ENCODE measurements around the gene GINS1. TPM values are rescaled to one million over a fixed set of nuclear protein-coding genes. Genes with fewer than 3 reads are reported as not detected.

GINS1 gene
- total RNA-seq, 1 experiment from 2014 or later: 36.0 TPM

GRCh38 chr20:25378884-25379733 is 28.4 kb upstream of the GINS1 start:
- ChIA-PET POLR2A (interaction anchor here (0.6 kb wide), 1 partner anchor 35 kb away, joined by 6 read pairs; no protein-coding TSS in a partner anchor), CTCF (interaction anchor here (0.6 kb wide), 1 partner anchor 23 kb away, joined by 3 read pairs; no protein-coding TSS in a partner anchor)
- BruUV-seq (replicated peaks): no TSS peak
- in situ Hi-C loops (cut with HindIII; ENCODE audit: low pct_unique_long_range_greater_than_20kb, low sequenced_read_pairs): no loop called here
- DNase-seq (ENCODE audit: low read depth, low spot score) (no peak), ATAC-seq (no peak)
- Histone ChIP-seq H3K4me3 (ENCODE audit: low read depth in 2 of 2, low read length in 2 of 2) (no peak overlapping the region), H3K4me1 (ENCODE audit: control insufficient read depth, insufficient read depth, low read length) (peaks cover 9% of the 10 kb centered on the region), H3K27me3 (ENCODE audit: control insufficient read depth, insufficient read depth, low read length) (no peaks in the 10 kb centered on the region), H3K36me3 (ENCODE audit: control insufficient read depth, insufficient read depth, low read length) (no peaks in the 10 kb centered on the region), H3K9me3 (ENCODE audit: control insufficient read depth, insufficient read depth, low read depth, low read length) (no peaks in the 10 kb centered on the region), H3K27ac (ENCODE audit: low read length) (no peak overlapping the region)
- TF ChIP-seq CTCF (IDR thresholded peaks at IDR 0.05) (no peak), SIN3A (IDR thresholded peaks at IDR 0.05; ENCODE audit: borderline replicate concordance, insufficient read depth, low read depth, low read length) (no peak), REST (IDR thresholded peaks at IDR 0.05; ENCODE audit: insufficient read depth in 1 of 2, low read depth in 2 of 2, low read length in 1 of 2) (no peak), TCF7L2 (IDR thresholded peaks at IDR 0.05; ENCODE audit: low read depth, low read length) (no peak), POLR2AphosphoS5 (IDR thresholded peaks at IDR 0.05; ENCODE audit: low read depth, low read length) (no peak)
- intact Hi-C loops (cut with micrococcal nuclease; ENCODE audit: unreplicated experiment): no loop called here

- CTCF ChIA-PET: no interaction called here
- Histone ChIP-seq H3K9me3 (ENCODE audit: control insufficient read depth, insufficient read depth, low read depth, low read length) (no peaks in the 10 kb centered on the region), H3K27ac (ENCODE audit: low read length) (no peak overlapping the region), H3K4me3 (ENCODE audit: low read depth in 2 of 2, low read length in 2 of 2) (no peak overlapping the region), H3K36me3 (ENCODE audit: control insufficient read depth, insufficient read depth, low read length) (no peaks in the 10 kb centered on the region), H3K4me1 (ENCODE audit: control insufficient read depth, insufficient read depth, low read length) (peaks cover 6% of the 10 kb centered on the region), H3K27me3 (ENCODE audit: control insufficient read depth, insufficient read depth, low read length) (no peaks in the 10 kb centered on the region)
- in situ Hi-C loops (cut with HindIII; ENCODE audit: low pct_unique_long_range_greater_than_20kb, low sequenced_read_pairs): no loop called here
- POLR2A ChIA-PET: no interaction called here
- no TSS peak for BruUV-seq (replicated peaks)
- DNase-seq (ENCODE audit: low read depth, low spot score): no peak
- intact Hi-C loops (cut with micrococcal nuclease; ENCODE audit: unreplicated experiment): loop anchor here (10.0 kb wide), 1 partner anchor 66 kb away; no protein-coding TSS in a partner anchor
- ATAC-seq: no peak
- TF ChIP-seq POLR2AphosphoS5 (IDR thresholded peaks at IDR 0.05; ENCODE audit: low read depth, low read length): no peak
- TF ChIP-seq SIN3A (IDR thresholded peaks at IDR 0.05; ENCODE audit: borderline replicate concordance, insufficient read depth, low read depth, low read length): no peak
- no peak for TF ChIP-seq CTCF (IDR thresholded peaks at IDR 0.05)
- no peak for TF ChIP-seq REST (IDR thresholded peaks at IDR 0.05; ENCODE audit: insufficient read depth in 1 of 2, low read depth in 2 of 2, low read length in 1 of 2)
- TF ChIP-seq TCF7L2 (IDR thresholded peaks at IDR 0.05; ENCODE audit: low read depth, low read length): no peak
Observed at GRCh38 chr20:25380945-25381614, 26.4 kb upstream of the GINS1 start.

All from Panc1 (cell line).